NCI-H1105 treated with DMSO at 0.1 percent for 48 hours (cell line): Measurements from ENCODE around the gene GRSF1.
"Not testable (repeated sequence)": the region's sequence is repeated elsewhere in the genome, so short reads cannot be mapped to it uniquely, and the experiment has no call there.

Experiments used
- DNase-seq: peaks from one replicate; lab custom pipeline; 2025; lab: John Stamatoyannopoulos, UW

GRSF1 gene

GRCh38 chr4:70839589-70840093 lies at the start of gene GRSF1:
Gene GRSF1 (minus strand): TSS chr4:70839890. CDS start chr4:70839827, 63 bp downstream.
- DNase-seq = peak; percentile 66

DNA sequence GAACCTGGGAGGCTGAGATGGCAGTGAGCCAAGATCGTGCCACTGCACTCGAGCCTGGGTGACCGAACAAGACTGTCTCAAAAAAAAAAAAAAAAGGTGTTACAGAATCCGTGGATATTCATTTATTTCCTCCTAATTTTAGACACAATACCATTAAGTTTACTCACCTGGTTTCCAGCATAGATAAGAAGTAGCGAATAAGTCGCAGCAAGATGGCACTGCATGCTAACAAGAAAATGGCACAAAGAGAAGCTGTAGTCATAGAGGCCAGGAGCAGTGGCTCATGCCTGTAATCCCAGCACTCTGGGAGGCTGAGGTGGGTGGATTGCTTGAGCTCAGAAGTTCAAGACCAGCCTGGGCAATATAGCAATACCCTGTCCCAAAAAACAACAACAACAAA lies 45.5 kb upstream of the GRSF1 start:
- no peak for DNase-seq

- no peak for DNase-seq
These were observed 41.0 kb upstream of the GRSF1 start for GRCh38 chr4:70880739-70881138.

GRCh38 chr4:70877556-70877955 lies 37.9 kb upstream of the GRSF1 start:
- DNase-seq = no peak

DNA sequence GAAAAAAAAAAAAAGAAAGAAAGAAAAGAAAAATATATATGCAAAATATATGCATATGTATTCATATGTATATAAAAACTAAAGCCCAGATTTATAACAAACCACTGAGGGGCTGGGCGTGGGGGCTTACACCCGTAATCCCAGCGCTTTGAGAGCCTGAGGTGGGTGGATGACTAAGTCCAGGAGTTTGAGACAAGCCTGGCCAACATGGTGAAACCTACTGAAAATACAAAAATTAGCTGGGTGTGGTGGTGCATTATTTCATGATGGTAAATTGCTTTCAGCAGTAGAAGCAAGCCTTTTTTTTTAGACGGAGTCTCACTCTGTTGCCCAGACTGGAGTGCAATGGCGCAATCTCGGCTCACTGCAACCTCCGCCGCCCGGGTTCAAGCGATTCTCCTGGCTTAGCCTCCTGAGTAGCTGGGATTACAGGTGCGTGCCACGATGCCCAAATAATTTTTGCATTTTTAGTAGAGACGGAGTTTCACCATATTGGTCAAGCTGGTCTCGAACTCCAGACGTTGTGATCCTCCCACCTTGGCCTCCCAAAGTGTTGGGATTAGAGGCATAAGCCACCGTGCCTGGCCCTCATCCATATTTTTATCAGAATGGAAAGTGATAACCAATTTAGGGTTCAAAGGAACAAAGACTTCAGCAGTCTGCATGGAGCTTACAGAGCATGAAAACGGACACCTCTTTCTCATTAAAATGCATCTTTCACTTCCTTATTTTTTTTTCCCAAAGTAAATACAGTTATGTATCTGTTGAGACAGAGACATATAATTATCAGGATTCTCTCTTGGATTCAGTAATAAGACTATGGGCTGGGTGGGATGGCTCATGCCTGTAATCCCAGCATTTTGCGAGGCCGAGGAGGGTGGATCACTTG lies 34.8 kb upstream of the GRSF1 start:
- DNase-seq = no peak

GRCh38 chr4:70873216-70873615 lies 33.5 kb upstream of the GRSF1 start:
- no peak for DNase-seq

DNA sequence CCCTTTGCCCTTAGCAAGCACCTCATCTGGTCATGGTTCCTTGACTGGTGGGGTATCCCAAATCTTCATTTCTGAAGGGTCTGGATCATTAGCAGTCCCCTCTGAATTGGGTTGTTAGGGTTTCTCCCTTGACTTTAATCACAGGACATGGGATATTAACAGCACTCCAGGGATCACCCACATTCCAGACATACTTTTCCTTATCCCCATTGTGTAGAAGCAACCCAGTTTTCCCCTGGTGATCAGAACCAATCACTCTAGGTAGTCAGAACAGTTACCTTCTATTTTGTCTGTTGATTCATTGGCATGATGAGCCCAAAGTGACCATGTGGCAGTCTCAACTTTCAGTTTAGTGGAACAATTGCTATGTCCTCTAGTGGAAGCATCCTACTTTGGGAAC lies 29.1 kb upstream of the GRSF1 start:
- no peak for DNase-seq

GRCh38 chr4:70863099-70863790 lies 23.6 kb upstream of the GRSF1 start:
- DNase-seq = no peak

DNA sequence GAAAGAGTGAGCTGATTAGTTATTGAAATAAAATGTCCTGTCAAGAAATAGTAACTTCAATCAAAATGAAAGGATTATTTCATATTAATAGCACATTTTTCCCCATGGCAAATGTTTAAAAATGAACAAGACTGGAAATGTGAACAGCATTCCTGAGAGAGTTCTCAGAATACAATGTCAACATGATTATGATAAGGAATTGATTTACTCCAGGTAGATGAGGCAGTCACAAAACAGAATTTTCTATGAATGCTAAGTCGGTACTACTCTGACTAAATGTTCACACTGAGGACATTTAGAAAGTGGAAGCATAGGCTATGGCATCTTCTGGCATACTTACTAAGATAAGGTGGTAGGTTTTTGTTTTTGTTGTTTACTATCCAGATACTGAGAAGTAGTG lies 19.4 kb upstream of the GRSF1 start:
- no peak for DNase-seq

GRCh38 chr4:70858454-70858853 lies 18.8 kb upstream of the GRSF1 start:
- no peak for DNase-seq

GRCh38 chr4:70855464-70855863 lies 15.8 kb upstream of the GRSF1 start:
- no peak for DNase-seq

- DNase-seq = no peak
These were observed 9.6 kb upstream of the GRSF1 start for GRCh38 chr4:70849291-70849690.

GRCh38 chr4:70844180-70844579 lies 4.5 kb upstream of the GRSF1 start:
- DNase-seq = no peak

- DNase-seq = no peak
These were observed 3.2 kb upstream of the GRSF1 start for GRCh38 chr4:70842761-70843435.

- DNase-seq = no peak
These were observed 2.3 kb upstream of the GRSF1 start for GRCh38 chr4:70841951-70842350.

DNA sequence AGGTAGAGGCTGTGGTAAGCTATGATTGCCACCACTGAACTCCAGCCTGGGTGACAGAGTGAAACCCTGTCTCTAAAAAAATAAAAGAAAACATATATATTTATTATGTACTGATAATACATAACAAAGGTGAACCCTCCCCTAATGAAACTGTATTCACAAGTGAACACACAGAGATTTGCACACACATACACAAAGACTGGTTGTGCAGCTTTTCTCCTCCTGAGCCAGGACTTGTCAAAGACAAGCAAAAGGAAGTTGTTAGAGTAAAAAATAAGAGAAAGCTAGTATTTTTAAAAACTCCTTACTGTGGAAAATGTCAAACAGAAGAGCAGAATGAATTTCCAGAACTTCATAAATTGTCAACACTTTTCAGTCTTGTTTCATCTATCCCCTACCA lies 1.5 kb upstream of the GRSF1 start:
- DNase-seq = no peak

GRCh38 chr4:70840631-70841030 lies 941 bp upstream of the GRSF1 start:
- not testable (repeated sequence) for DNase-seq

DNA sequence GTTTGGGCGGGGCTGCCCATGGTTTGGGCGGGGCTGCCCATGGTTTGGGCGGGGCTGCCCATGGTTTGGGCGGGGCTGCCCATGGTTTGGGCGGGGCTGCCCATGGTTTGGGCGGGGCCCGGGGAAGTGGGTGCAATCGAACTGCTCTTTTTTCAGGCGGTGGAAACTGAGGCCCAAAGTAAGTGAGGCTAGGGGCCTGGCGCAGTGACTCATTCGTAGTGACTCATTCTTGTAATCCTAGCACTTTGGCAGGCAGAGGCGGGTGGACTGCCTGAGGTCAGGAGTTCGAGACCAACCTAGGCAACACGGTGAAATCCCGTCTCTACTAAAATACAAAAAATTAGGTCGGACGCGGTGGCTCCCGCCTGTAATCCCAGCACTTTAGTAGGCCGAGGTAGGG lies 447 bp upstream of the GRSF1 start:
- DNase-seq = not testable (repeated sequence)

DNA sequence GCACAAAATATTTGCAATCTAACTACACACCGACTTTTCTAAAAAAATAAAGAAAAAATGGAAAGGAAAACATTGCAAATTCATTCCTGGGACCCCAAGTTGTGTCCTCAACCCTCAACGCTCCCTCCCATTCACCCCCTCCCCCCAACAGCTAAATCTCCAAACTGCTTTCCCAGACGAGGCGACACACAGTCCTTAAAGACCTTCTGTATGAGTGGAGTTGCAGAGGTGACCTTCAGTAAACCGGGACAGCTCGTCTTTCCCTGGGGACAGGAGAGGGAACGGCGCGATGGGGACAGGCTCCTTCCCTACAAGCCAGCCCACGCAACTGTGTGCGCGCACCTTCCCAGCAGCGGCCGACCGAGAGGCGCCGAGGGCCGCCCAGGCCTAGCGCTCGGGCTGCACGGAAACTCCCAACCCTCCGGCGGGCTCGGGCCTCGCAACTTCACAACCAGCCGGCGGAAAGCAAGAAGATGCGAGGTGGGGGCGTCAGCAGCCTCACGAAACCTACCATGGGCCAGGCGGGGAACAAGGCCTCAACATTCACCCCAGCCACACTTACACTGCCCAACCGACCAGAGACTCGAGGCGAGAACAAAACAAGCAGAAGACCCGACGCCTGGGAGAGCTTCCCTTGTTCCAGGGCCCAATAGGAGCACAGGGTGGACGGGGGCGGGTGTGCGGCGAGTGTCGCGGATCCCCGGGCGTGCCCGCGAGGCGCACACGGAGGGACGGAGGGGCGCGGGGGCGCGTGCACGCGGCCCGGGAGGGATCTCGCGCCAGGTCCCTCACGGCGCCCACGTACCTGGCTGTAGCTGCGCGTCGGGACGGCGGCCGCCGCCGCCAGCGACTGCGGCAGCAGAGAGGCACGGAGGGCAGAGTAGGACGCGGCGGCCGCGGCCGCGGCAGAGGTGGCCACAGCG lies 763 bp downstream of the GRSF1 start:
- DNase-seq = peak; percentile 50

DNA sequence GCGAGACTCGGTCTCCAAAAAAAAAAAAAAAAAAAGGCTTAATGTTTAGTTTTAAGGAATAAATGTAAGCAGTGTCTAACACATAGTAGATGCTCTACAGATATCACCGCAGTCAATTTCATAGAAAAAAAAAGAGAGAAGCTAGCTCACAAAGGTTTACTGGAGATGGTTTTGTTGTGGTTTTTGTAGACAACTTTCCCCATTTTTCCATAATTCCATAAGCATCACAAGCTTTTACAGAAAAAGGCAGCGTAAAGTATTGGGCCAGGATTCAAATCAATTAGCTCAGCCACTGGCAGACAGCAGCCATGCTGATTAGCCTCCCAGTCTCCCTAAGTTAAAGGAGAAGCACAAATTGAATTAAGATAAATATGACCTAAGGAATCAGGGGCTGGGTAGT lies 1.5 kb downstream of the GRSF1 start:
- peak; percentile 1 for DNase-seq

DNA sequence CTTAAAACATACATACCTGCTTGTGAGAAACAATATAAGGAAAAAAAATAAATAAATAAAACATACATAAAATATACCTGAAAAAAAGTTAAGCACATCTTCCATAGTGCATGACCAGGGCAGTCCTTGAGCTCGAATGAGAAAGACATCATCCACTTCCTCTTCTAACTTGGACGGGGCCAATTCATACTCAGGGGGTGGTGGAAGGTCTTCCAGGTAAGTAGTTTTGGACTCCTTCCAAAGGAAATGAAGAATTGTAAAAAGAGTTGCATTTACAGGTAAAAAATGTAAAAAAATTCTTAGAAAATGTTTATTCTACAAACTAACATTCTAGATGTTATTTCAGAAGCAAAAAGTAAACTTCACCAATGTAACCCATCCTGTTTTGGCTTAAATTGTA lies 3.6 kb downstream of the GRSF1 start:
- no peak for DNase-seq

DNA sequence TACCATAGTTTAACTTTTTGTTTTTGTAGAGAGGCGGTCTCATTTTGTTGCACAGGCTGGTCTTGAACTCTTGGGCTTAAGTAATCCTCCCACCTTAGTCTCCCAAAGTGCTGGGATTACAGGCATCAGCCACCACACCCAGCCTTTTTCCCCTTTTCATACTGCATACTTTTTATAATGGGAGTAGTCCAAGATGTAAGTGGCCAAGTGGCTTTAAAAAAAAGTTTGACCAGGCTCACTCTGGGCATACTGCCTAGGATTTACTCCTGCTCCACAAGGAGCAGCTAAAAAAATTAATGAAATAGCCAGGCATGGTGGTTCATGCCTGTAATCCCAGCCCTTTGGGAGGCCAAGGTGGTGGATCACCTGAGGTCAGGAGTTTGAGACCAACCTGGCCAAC lies 6.0 kb downstream of the GRSF1 start:
- DNase-seq = no peak
